ENCODE results near the gene INSC.

INSC gene

GRCh38 chr11:15227011-15227410, 112.3 kb downstream of the INSC start:
- H3K9me3 Mint-ChIP-seq (ENCODE audit: low read depth) = no peaks in the 10 kb centered on the region
- H3K4me3 Mint-ChIP-seq = no peak overlapping the region
- H3K4me1 Mint-ChIP-seq (ENCODE audit: low read depth) = no peaks in the 10 kb centered on the region
- H3K27me3 Mint-ChIP-seq = peaks cover 2% of the 10 kb centered on the region
- H3K27ac Mint-ChIP-seq = no peak overlapping the region
- H3K36me3 Mint-ChIP-seq = no peaks in the 10 kb centered on the region

GRCh38 chr11:15228331-15228849, 113.7 kb downstream of the INSC start:
- H3K27ac Mint-ChIP-seq = no peak overlapping the region
- no peak overlapping the region for H3K4me3 Mint-ChIP-seq
- H3K36me3 Mint-ChIP-seq = no peaks in the 10 kb centered on the region
- H3K9me3 Mint-ChIP-seq (ENCODE audit: low read depth) = no peaks in the 10 kb centered on the region
- H3K27me3 Mint-ChIP-seq = peaks cover 2% of the 10 kb centered on the region
- no peaks in the 10 kb centered on the region for H3K4me1 Mint-ChIP-seq (ENCODE audit: low read depth)

- Mint-ChIP-seq H3K27ac (no peak overlapping the region), H3K9me3 (ENCODE audit: low read depth) (no peaks in the 10 kb centered on the region), H3K4me1 (ENCODE audit: low read depth) (no peaks in the 10 kb centered on the region), H3K27me3 (peaks cover 2% of the 10 kb centered on the region), H3K4me3 (no peak overlapping the region), H3K36me3 (no peaks in the 10 kb centered on the region)
Measured at GRCh38 chr11:15229069-15229468, 114.3 kb downstream of the INSC start.

- H3K27me3 Mint-ChIP-seq = peaks cover 2% of the 10 kb centered on the region
- H3K9me3 Mint-ChIP-seq (ENCODE audit: low read depth) = no peaks in the 10 kb centered on the region
- no peaks in the 10 kb centered on the region for H3K36me3 Mint-ChIP-seq
- H3K4me3 Mint-ChIP-seq = no peak overlapping the region
- no peak overlapping the region for H3K27ac Mint-ChIP-seq
- no peaks in the 10 kb centered on the region for H3K4me1 Mint-ChIP-seq (ENCODE audit: low read depth)
Measured at GRCh38 chr11:15232496-15232895, 117.8 kb downstream of the INSC start.

- Mint-ChIP-seq H3K4me3 (no peak overlapping the region), H3K36me3 (no peaks in the 10 kb centered on the region), H3K27me3 (peaks cover 2% of the 10 kb centered on the region), H3K9me3 (ENCODE audit: low read depth) (no peaks in the 10 kb centered on the region), H3K27ac (no peak overlapping the region), H3K4me1 (ENCODE audit: low read depth) (no peaks in the 10 kb centered on the region)
Measured at GRCh38 chr11:15233371-15234165, 118.8 kb downstream of the INSC start.

GRCh38 chr11:15234796-15235195, 120.1 kb downstream of the INSC start:
- Mint-ChIP-seq H3K9me3 (ENCODE audit: low read depth) (no peaks in the 10 kb centered on the region), H3K27me3 (no peaks in the 10 kb centered on the region), H3K36me3 (no peaks in the 10 kb centered on the region), H3K4me1 (ENCODE audit: low read depth) (no peaks in the 10 kb centered on the region), H3K4me3 (no peak overlapping the region), H3K27ac (no peak overlapping the region)

- Mint-ChIP-seq H3K9me3 (ENCODE audit: low read depth) (no peaks in the 10 kb centered on the region), H3K36me3 (no peaks in the 10 kb centered on the region), H3K27ac (no peak overlapping the region), H3K4me1 (ENCODE audit: low read depth) (no peaks in the 10 kb centered on the region), H3K27me3 (no peaks in the 10 kb centered on the region), H3K4me3 (no peak overlapping the region)
Measured at GRCh38 chr11:15236559-15236958, 121.8 kb downstream of the INSC start.

GRCh38 chr11:15238856-15239255, 124.1 kb downstream of the INSC start:
- Mint-ChIP-seq H3K4me3 (no peak overlapping the region), H3K4me1 (ENCODE audit: low read depth) (no peaks in the 10 kb centered on the region), H3K9me3 (ENCODE audit: low read depth) (no peaks in the 10 kb centered on the region), H3K27ac (no peak overlapping the region), H3K27me3 (no peaks in the 10 kb centered on the region), H3K36me3 (no peaks in the 10 kb centered on the region)

- Mint-ChIP-seq H3K4me3 (no peak overlapping the region), H3K36me3 (no peaks in the 10 kb centered on the region), H3K9me3 (ENCODE audit: low read depth) (no peaks in the 10 kb centered on the region), H3K27ac (no peak overlapping the region), H3K27me3 (peaks cover 6% of the 10 kb centered on the region), H3K4me1 (ENCODE audit: low read depth) (no peaks in the 10 kb centered on the region)
Measured at GRCh38 chr11:15248749-15249148, 134.0 kb downstream of the INSC start.

GRCh38 chr11:15258433-15259165, 143.9 kb downstream of the INSC start:
- Mint-ChIP-seq H3K36me3 (no peaks in the 10 kb centered on the region), H3K9me3 (ENCODE audit: low read depth) (no peaks in the 10 kb centered on the region), H3K4me1 (ENCODE audit: low read depth) (no peaks in the 10 kb centered on the region), H3K27ac (no peak overlapping the region), H3K27me3 (peaks cover 7% of the 10 kb centered on the region), H3K4me3 (no peak overlapping the region)

- Mint-ChIP-seq H3K27me3 (peaks cover 5% of the 10 kb centered on the region), H3K4me1 (ENCODE audit: low read depth) (no peaks in the 10 kb centered on the region), H3K4me3 (no peak overlapping the region), H3K27ac (no peak overlapping the region), H3K36me3 (no peaks in the 10 kb centered on the region), H3K9me3 (ENCODE audit: low read depth) (peaks cover 19% of the 10 kb centered on the region)
Measured at GRCh38 chr11:15266999-15267398, 152.3 kb downstream of the INSC start.

- Mint-ChIP-seq H3K9me3 (ENCODE audit: low read depth) (peaks cover 19% of the 10 kb centered on the region), H3K27ac (no peak overlapping the region)
Measured at GRCh38 chr11:15268598-15268997, 153.9 kb downstream of the INSC start.

GRCh38 chr11:15275141-15275540, 160.4 kb downstream of the INSC start:
- H3K27ac Mint-ChIP-seq = no peak overlapping the region
- no peaks in the 10 kb centered on the region for H3K9me3 Mint-ChIP-seq (ENCODE audit: low read depth)
- no peak overlapping the region for H3K4me3 Mint-ChIP-seq
- H3K27me3 Mint-ChIP-seq = peaks cover 13% of the 10 kb centered on the region
- H3K4me1 Mint-ChIP-seq (ENCODE audit: low read depth) = no peaks in the 10 kb centered on the region
- H3K36me3 Mint-ChIP-seq = no peaks in the 10 kb centered on the region

More at GRCh38 chr11:15268598-15268997, 153.9 kb downstream of the INSC start:
- Mint-ChIP-seq H3K4me1 (ENCODE audit: low read depth) (no peaks in the 10 kb centered on the region), H3K27me3 (peaks cover 2% of the 10 kb centered on the region), H3K4me3 (no peak overlapping the region), H3K36me3 (no peaks in the 10 kb centered on the region)

GRCh38 chr11:15276621-15277020, 161.9 kb downstream of the INSC start:
- H3K27me3 Mint-ChIP-seq = peaks cover 13% of the 10 kb centered on the region
- no peak overlapping the region for H3K27ac Mint-ChIP-seq
- H3K9me3 Mint-ChIP-seq (ENCODE audit: low read depth) = no peaks in the 10 kb centered on the region
- H3K36me3 Mint-ChIP-seq = no peaks in the 10 kb centered on the region
- H3K4me1 Mint-ChIP-seq (ENCODE audit: low read depth) = no peaks in the 10 kb centered on the region
- H3K4me3 Mint-ChIP-seq = no peak overlapping the region

GRCh38 chr11:15278128-15278527, 163.4 kb downstream of the INSC start:
- no peak overlapping the region for H3K27ac Mint-ChIP-seq
- no peaks in the 10 kb centered on the region for H3K36me3 Mint-ChIP-seq
- H3K4me1 Mint-ChIP-seq (ENCODE audit: low read depth) = no peaks in the 10 kb centered on the region
- no peaks in the 10 kb centered on the region for H3K9me3 Mint-ChIP-seq (ENCODE audit: low read depth)
- H3K27me3 Mint-ChIP-seq = peaks cover 16% of the 10 kb centered on the region
- no peak overlapping the region for H3K4me3 Mint-ChIP-seq

Data from activated naive CD8-positive, alpha-beta T cell (primary cell).